ENCODE results near the gene MIPOL1. TPM values are rescaled to one million over a fixed set of nuclear protein-coding genes. Genes with fewer than 3 reads are reported as not detected.
"Not testable (repeated sequence)": the region's sequence is repeated elsewhere in the genome, so short reads cannot be mapped to it uniquely, and the experiment has no call there.

Gene MIPOL1
- total and polyA plus RNA-seq, 2 experiments from 2014 or later = 5.7 to 5.9 TPM

DNA sequence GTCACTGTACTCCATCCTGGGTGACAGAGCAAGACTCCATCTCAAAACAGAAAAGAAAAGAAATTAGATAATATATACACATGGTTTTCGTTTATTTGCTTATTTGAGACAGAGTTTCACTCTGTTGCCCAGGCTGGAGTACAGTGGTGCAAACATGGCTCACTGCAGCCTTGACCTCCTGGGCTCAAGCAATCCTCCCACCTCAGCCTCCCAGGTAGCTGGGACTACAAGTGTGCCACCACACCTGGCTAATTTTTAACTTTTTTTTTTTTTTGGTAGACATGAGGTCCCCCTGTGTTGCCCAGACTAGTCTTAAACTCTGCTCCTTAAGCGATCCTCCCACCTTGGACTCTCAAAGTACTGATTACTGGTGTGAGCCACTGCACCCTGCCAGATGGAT lies 11.9 kb downstream of the MIPOL1 start:
- H3K27me3 ChIP-seq (replicated peaks; ENCODE audit: insufficient read depth); H3K9me3 ChIP-seq (ENCODE audit: low read depth); in situ Hi-C loops (cut with MboI); H3K9ac ChIP-seq; H3K4me2 ChIP-seq (ENCODE audit: unreplicated experiment); H3K9me2 ChIP-seq (ENCODE audit: insufficient read depth); H4K20me1 ChIP-seq (ENCODE audit: insufficient read depth); H3K4me1 ChIP-seq (ENCODE audit: insufficient read depth); H3K27ac ChIP-seq; H3K4me3 ChIP-seq; H3F3A ChIP-seq (ENCODE audit: insufficient read depth); H2AFZ ChIP-seq; H3K36me3 ChIP-seq (ENCODE audit: low read depth); DNase-seq: not testable (repeated sequence)
- WGBS, 2 experiments (ENCODE audit: low coverage in 1 of 2, low lambda C conversion rate in 2 of 2, missing lambda C conversion rate in 2 of 2) = 59 to 67% methylated on average over 2 of the region's 2 CpGs
- H3K79me2 ChIP-seq (ENCODE audit: insufficient read depth) = peaks cover 29% of the 10 kb centered on the region

DNA sequence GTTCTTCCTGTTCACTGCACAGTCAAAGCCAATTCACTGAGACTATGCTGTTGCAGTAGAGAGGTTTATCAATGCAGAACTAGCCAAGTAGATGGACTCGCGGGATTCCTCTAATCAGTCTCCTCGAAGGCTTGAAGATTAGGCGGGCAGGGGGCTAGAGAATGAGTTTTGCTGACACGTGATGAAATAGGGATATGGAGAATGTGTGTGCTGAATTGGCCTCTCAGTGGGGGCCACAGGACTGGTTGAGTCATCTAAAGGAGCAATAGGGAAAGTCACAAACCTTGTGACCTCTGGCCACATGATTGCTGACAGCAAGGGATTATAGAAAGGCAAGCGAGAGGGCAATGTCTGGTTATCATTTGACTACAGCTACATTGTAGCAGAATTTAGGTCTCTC lies 12.7 kb downstream of the MIPOL1 start:
- no peak for DNase-seq
- in situ Hi-C loops (cut with MboI) = no loop called here
- no peak overlapping the region for H3K4me3 ChIP-seq
- H3F3A ChIP-seq (ENCODE audit: insufficient read depth) = no peaks in the 10 kb centered on the region
- peaks cover 21% of the 10 kb centered on the region for H3K79me2 ChIP-seq (ENCODE audit: insufficient read depth)
- H3K27me3 ChIP-seq (replicated peaks; ENCODE audit: insufficient read depth) = no peaks in the 10 kb centered on the region
- H3K9me3 ChIP-seq (ENCODE audit: low read depth) = no peaks in the 10 kb centered on the region
- H4K20me1 ChIP-seq (ENCODE audit: insufficient read depth) = no peaks in the 10 kb centered on the region
- no peak for TF ChIP-seq EZH2 (IDR thresholded peaks at IDR 0.05; ENCODE audit: insufficient read depth, poor library complexity, severe bottlenecking)
- no peak for TF ChIP-seq EZH2phosphoT487 (IDR thresholded peaks at IDR 0.05; ENCODE audit: insufficient read depth, low read depth)
- 96 to 97% methylated on average over 6 of the region's 6 CpGs for WGBS, 2 experiments (ENCODE audit: low coverage in 1 of 2, low lambda C conversion rate in 2 of 2, missing lambda C conversion rate in 2 of 2)
- H3K9ac ChIP-seq = no peak overlapping the region
- H3K4me1 ChIP-seq (ENCODE audit: insufficient read depth) = no peaks in the 10 kb centered on the region
- H2AFZ ChIP-seq = no peak overlapping the region
- no peaks in the 10 kb centered on the region for H3K36me3 ChIP-seq (ENCODE audit: low read depth)
- H3K4me2 ChIP-seq (ENCODE audit: unreplicated experiment) = no peak overlapping the region
- no peak overlapping the region for H3K27ac ChIP-seq
- H3K9me2 ChIP-seq (ENCODE audit: insufficient read depth) = no peaks in the 10 kb centered on the region

DNA sequence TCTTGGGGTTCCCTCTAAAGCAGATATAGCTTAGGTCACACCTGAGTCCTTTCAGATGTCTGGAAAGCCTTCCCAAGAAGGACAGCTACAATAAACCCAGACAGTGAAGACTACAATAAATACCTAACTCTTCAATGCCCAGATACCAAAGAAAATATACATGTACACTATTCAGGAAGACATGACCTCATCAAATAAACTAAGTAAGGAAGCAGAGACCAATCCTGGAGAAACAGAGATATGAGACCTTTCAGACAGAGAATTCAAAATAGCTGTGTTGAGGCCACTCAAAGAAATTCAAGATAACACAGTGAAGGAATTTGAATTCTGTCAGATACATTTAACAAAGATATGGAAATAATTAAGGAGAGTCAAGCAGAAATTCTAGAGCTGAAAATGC lies 15.3 kb downstream of the MIPOL1 start:
- no peaks in the 10 kb centered on the region for H3K27me3 ChIP-seq (replicated peaks; ENCODE audit: insufficient read depth)
- no peaks in the 10 kb centered on the region for H3K36me3 ChIP-seq (ENCODE audit: low read depth)
- H3K27ac ChIP-seq = no peak overlapping the region
- no peak overlapping the region for H3K4me2 ChIP-seq (ENCODE audit: unreplicated experiment)
- H3K9me3 ChIP-seq (ENCODE audit: low read depth) = no peaks in the 10 kb centered on the region
- no peaks in the 10 kb centered on the region for H3K4me1 ChIP-seq (ENCODE audit: insufficient read depth)
- H3K9ac ChIP-seq = no peak overlapping the region
- DNase-seq = no peak
- no peaks in the 10 kb centered on the region for H4K20me1 ChIP-seq (ENCODE audit: insufficient read depth)
- TF ChIP-seq EZH2phosphoT487 (IDR thresholded peaks at IDR 0.05; ENCODE audit: insufficient read depth, low read depth) = no peak
- TF ChIP-seq EZH2 (IDR thresholded peaks at IDR 0.05; ENCODE audit: insufficient read depth, poor library complexity, severe bottlenecking) = no peak
- no peak overlapping the region for H3K4me3 ChIP-seq
- no peaks in the 10 kb centered on the region for H3F3A ChIP-seq (ENCODE audit: insufficient read depth)
- H3K9me2 ChIP-seq (ENCODE audit: insufficient read depth) = no peaks in the 10 kb centered on the region
- in situ Hi-C loops (cut with MboI) = no loop called here
- H3K79me2 ChIP-seq (ENCODE audit: insufficient read depth) = 0 out of 2 replicates have a peak, but pooled peaks cover 3% of the 10 kb centered on the region
- no peak overlapping the region for H2AFZ ChIP-seq

DNA sequence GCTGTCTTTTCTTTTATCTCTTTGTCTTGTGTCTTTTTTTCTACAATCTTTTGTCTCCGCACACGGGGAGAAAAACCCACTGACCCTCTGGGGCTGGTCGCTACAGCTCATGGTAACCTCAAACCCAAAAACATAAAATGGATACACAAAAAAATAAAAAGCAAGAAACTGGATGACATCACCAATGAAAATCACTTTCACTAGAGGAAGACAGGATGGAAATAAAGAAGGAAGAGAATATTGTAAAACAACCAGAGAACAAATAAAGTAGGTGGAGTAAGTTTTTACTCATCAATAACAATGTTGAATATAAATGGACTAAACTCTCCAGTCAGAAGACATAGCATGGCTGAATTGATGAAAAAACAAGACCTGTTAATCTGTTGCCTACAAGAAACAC lies 17.6 kb downstream of the MIPOL1 start:
- no peak for TF ChIP-seq EZH2 (IDR thresholded peaks at IDR 0.05; ENCODE audit: insufficient read depth, poor library complexity, severe bottlenecking)
- no peak for TF ChIP-seq EZH2phosphoT487 (IDR thresholded peaks at IDR 0.05; ENCODE audit: insufficient read depth, low read depth)
- H3K27me3 ChIP-seq (replicated peaks; ENCODE audit: insufficient read depth) = no peaks in the 10 kb centered on the region
- in situ Hi-C loops (cut with MboI) = no loop called here
- H3K36me3 ChIP-seq (ENCODE audit: low read depth) = no peaks in the 10 kb centered on the region
- no peaks in the 10 kb centered on the region for H3K9me2 ChIP-seq (ENCODE audit: insufficient read depth)
- no peak overlapping the region for H3K4me3 ChIP-seq
- no peak overlapping the region for H2AFZ ChIP-seq
- no peak overlapping the region for H3K9ac ChIP-seq
- no peak for DNase-seq
- no peaks in the 10 kb centered on the region for H3K4me1 ChIP-seq (ENCODE audit: insufficient read depth)
- no peaks in the 10 kb centered on the region for H4K20me1 ChIP-seq (ENCODE audit: insufficient read depth)
- 98 to 99% methylated on average over 3 of the region's 3 CpGs for WGBS, 2 experiments (ENCODE audit: low coverage in 1 of 2, low lambda C conversion rate in 2 of 2, missing lambda C conversion rate in 2 of 2)
- no peaks in the 10 kb centered on the region for H3K9me3 ChIP-seq (ENCODE audit: low read depth)
- no peaks in the 10 kb centered on the region for H3K79me2 ChIP-seq (ENCODE audit: insufficient read depth)
- H3K4me2 ChIP-seq (ENCODE audit: unreplicated experiment) = no peak overlapping the region
- H3F3A ChIP-seq (ENCODE audit: insufficient read depth) = no peaks in the 10 kb centered on the region
- H3K27ac ChIP-seq = no peak overlapping the region

DNA sequence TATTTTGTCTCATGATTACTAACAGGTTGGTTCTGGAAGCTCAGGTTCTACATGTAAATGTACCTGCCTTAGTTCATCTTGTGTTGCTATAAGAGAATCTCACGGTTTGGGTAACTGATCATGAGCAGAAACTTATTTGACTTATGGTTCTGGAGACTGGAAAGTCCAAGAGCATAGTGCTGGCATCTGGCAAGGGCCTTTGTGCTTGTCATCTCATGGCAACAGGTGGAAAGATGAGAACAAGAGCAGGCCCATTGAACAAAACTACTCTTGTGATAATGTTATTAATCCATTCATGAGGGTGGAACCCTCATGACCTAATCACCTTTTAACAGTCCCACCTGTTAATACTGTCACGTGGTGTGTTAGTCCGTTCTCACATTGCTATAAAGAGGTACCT lies 23.3 kb downstream of the MIPOL1 start:
- Histone ChIP-seq H3K9me3 (ENCODE audit: low read depth) (no peaks in the 10 kb centered on the region), H3K27me3 (replicated peaks; ENCODE audit: insufficient read depth) (no peaks in the 10 kb centered on the region), H3K79me2 (ENCODE audit: insufficient read depth) (no peaks in the 10 kb centered on the region), H3K4me1 (ENCODE audit: insufficient read depth) (no peaks in the 10 kb centered on the region), H3K9ac (no peak overlapping the region), H3K9me2 (ENCODE audit: insufficient read depth) (no peaks in the 10 kb centered on the region), H2AFZ (no peak overlapping the region), H3K4me2 (ENCODE audit: unreplicated experiment) (no peak overlapping the region), H3K4me3 (no peak overlapping the region), H3K27ac (no peak overlapping the region), H4K20me1 (ENCODE audit: insufficient read depth) (no peaks in the 10 kb centered on the region), H3F3A (ENCODE audit: insufficient read depth) (no peaks in the 10 kb centered on the region), H3K36me3 (ENCODE audit: low read depth) (no peaks in the 10 kb centered on the region)
- no peak for TF ChIP-seq EZH2 (IDR thresholded peaks at IDR 0.05; ENCODE audit: insufficient read depth, poor library complexity, severe bottlenecking)
- in situ Hi-C loops (cut with MboI) = no loop called here
- WGBS, 2 experiments (ENCODE audit: low coverage in 1 of 2, low lambda C conversion rate in 2 of 2, missing lambda C conversion rate in 2 of 2) = 76 to 88% methylated on average over 3 of the region's 3 CpGs
- DNase-seq = no peak
